Mammary epithelial cell (primary cell): ENCODE results near the gene TCFL5.

Experiments
- CTCF ChIP-seq, 2 donors: IDR thresholded peaks in 1 of 2; conservative IDR thresholded peaks in 1 of 2; 2 replicates each; pipeline ENCODE4 v1.5.1; 2011 to 2012; ENCODE audit warnings: inconsistent platforms in 2 of 2, low read length in 2 of 2, mild to moderate bottlenecking in 2 of 2, control low read depth in 1 of 2, low read depth in 1 of 2; ENCODE audit not compliant: insufficient read depth in 1 of 2; ENCODE audit errors: extremely low read depth in 1 of 2
- EZH2 ChIP-seq: IDR thresholded peaks from 2 replicates; pipeline ENCODE4 v1.6.1; 2012; ENCODE audit warnings: low read length, inconsistent platforms, borderline replicate concordance

GRCh38 chr20:62899633-62900051 is 38.0 kb upstream of the TCFL5 start:
- TF ChIP-seq CTCF (conservative IDR thresholded peaks at IDR 0.05 in 1 of 2, IDR thresholded peaks at IDR 0.05 in 1 of 2; ENCODE audit: extremely low read depth in 1 of 2, insufficient read depth in 1 of 2, low read depth in 1 of 2, low read length in 2 of 2) (peak; percentile 31 to 51), EZH2 (no peak)
